ENCODE measurements around the gene NME9.

DNA sequence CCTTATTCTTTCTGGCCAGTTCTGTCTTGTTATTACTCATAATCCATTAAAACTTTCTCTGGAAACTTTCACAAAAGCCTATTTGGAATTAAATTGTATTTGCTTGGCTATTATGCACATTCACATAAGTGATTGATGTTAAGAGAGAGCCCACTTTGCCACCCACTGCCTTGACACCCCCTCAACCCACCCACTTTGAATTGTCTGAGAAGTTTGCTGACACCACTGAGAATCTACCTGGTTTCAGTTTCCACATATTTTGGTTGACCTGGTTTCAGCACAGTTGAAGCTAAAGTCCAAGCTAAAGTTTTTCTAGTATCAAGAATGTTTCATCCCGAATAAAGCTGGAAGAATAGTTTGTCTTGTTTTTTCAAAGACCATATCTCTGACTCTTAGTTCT is 71.7 kb downstream of the NME9 start:
- TF ChIP-seq CTCF (IDR thresholded peaks at IDR 0.05) (no peak), POLR2A (IDR thresholded peaks at IDR 0.05; ENCODE audit: low read depth) (no peak), POLR2AphosphoS5 (IDR thresholded peaks at IDR 0.05) (no peak), EP300 (IDR thresholded peaks at IDR 0.05) (no peak)

All from esophagus muscularis mucosa (tissue), 4 donors.